ENCODE measurements around the gene MYH9. TPM values are rescaled to one million over a fixed set of nuclear protein-coding genes. Genes with fewer than 3 reads are reported as not detected.

Gene MYH9
- polyA plus RNA-seq, 1 experiment = 338 TPM

DNA sequence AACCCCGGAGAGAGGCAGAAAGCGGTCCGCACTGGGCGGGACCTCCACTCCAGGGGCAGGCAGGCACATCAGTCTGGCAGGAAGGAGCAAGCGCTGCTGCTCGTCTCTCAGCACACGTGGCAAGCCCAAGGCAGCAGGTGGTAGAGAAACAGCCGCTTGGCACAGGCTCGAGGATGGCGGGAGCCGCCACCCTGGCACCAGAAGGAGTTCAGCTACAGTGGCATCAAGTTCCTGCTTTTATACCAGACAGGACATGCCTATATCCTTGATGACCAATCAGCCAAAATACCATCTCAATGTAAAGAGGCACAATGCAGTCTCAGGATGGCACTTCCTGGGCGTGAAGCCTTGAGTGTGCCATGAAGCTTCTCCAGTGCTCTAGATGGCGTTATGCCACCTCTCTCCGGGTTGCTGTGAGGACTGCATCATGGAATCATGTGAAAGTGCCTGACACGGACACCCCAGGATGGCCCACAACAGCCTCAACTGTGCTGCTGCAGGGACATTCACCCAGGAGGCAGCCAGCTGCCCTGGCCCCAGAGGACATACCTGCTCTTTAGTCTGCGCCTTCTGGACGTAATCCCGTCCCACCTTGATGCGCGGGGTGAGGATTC lies 70.0 kb downstream of the MYH9 start:
- ChIA-PET POLR2A (interaction anchor here (0.5 to 0.7 kb wide), 2 partner anchors 10 to 68 kb away, joined by 3 to 4 read pairs; no protein-coding TSS in a partner anchor), CTCF (interaction anchor here (0.9 to 1.0 kb wide), 2 partner anchors 17 to 169 kb away, joined by 3 read pairs; no protein-coding TSS in a partner anchor)
- H3K27me3 ChIP-seq (ENCODE audit: control insufficient read depth, insufficient read depth, low read length) = no peaks in the 10 kb centered on the region
- TF ChIP-seq, protein P1, sequence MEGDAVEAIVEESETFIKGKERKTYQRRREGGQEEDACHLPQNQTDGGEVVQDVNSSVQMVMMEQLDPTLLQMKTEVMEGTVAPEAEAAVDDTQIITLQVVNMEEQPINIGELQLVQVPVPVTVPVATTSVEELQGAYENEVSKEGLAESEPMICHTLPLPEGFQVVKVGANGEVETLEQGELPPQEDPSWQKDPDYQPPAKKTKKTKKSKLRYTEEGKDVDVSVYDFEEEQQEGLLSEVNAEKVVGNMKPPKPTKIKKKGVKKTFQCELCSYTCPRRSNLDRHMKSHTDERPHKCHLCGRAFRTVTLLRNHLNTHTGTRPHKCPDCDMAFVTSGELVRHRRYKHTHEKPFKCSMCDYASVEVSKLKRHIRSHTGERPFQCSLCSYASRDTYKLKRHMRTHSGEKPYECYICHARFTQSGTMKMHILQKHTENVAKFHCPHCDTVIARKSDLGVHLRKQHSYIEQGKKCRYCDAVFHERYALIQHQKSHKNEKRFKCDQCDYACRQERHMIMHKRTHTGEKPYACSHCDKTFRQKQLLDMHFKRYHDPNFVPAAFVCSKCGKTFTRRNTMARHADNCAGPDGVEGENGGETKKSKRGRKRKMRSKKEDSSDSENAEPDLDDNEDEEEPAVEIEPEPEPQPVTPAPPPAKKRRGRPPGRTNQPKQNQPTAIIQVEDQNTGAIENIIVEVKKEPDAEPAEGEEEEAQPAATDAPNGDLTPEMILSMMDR (IDR thresholded peaks at IDR 0.05; ENCODE audit: low read depth, low read length) = no peak
- H3K27ac ChIP-seq (ENCODE audit: low read depth, low read length) = peak overlapping the region; percentile 31
- no peak overlapping the region for H3K4me3 ChIP-seq (ENCODE audit: low read depth, low read length)
- no peak for DNase-seq (ENCODE audit: low read depth, low spot score)
- no peaks in the 10 kb centered on the region for H3K9me3 ChIP-seq (ENCODE audit: control insufficient read depth, insufficient read depth, low read length)

DNA sequence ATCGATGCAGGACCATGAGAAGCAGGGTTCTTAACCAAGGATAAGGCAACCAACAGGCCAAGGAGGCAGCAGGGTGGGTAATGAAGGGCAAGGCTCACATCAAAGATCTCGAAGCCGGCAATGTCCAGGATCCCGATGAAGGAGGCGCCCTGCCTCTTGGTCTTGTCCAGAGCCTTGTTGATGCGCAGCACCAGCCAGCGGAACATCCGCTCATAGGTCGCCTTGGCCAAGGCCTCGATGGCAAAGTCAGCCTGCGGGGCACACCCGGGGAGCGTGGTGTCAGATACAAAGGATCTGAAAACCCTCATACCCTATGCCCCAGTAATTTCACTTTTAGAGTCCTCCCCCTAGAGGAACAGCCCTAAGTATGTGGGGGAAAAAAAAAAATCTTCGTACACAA lies 71.3 kb downstream of the MYH9 start:
- Histone ChIP-seq H3K27ac (ENCODE audit: low read depth, low read length) (no peak overlapping the region), H3K27me3 (ENCODE audit: control insufficient read depth, insufficient read depth, low read length) (no peaks in the 10 kb centered on the region), H3K9me3 (ENCODE audit: control insufficient read depth, insufficient read depth, low read length) (no peaks in the 10 kb centered on the region), H3K4me3 (ENCODE audit: low read depth, low read length) (no peak overlapping the region)
- ChIA-PET POLR2A (interaction anchor here (0.6 kb wide), 1 partner anchor 28 kb away, joined by 5 read pairs; no protein-coding TSS in a partner anchor), CTCF (interaction anchor here (0.7 kb wide), 1 partner anchor 74 kb away, joined by 5 read pairs; no protein-coding TSS in a partner anchor)
- DNase-seq (ENCODE audit: low read depth, low spot score) = no peak
- TF ChIP-seq, protein P1 (IDR thresholded peaks at IDR 0.05; ENCODE audit: low read depth, low read length) = no peak

DNA sequence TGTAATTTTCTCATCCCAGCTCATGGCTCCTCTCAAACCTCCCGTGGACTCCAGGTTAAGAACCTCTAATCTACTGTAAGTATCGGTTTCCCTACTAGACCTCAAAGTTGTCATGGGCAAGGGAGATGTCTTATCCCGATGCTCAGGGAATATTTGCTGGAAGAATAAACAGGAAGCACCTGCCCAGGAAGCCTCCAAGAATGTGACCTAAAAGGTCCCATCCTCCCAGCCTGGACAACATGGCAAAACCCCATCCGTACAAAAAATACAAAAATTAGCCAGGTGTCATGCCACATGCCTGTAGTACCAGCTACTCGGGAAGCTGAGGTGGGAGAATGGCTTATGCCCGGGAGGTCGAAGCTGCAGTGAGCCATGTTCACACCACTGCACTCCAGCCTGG lies 72.4 kb downstream of the MYH9 start:
- H3K4me3 ChIP-seq (ENCODE audit: low read depth, low read length) = no peak overlapping the region
- H3K27ac ChIP-seq (ENCODE audit: low read depth, low read length) = peak overlapping the region; percentile 31
- ChIA-PET POLR2A (interaction anchor here (0.6 to 0.9 kb wide), 2 partner anchors 9 to 105 kb away, joined by 3 to 5 read pairs; no protein-coding TSS in a partner anchor), CTCF (interaction anchor here (1.0 to 1.9 kb wide), 3 partner anchors 14 to 171 kb away, joined by 4 to 9 read pairs (median 5); no protein-coding TSS in a partner anchor)
- H3K27me3 ChIP-seq (ENCODE audit: control insufficient read depth, insufficient read depth, low read length) = no peaks in the 10 kb centered on the region
- no peaks in the 10 kb centered on the region for H3K9me3 ChIP-seq (ENCODE audit: control insufficient read depth, insufficient read depth, low read length)
- DNase-seq (ENCODE audit: low read depth, low spot score) = no peak
- TF ChIP-seq, protein P1 (IDR thresholded peaks at IDR 0.05; ENCODE audit: low read depth, low read length) = no peak

DNA sequence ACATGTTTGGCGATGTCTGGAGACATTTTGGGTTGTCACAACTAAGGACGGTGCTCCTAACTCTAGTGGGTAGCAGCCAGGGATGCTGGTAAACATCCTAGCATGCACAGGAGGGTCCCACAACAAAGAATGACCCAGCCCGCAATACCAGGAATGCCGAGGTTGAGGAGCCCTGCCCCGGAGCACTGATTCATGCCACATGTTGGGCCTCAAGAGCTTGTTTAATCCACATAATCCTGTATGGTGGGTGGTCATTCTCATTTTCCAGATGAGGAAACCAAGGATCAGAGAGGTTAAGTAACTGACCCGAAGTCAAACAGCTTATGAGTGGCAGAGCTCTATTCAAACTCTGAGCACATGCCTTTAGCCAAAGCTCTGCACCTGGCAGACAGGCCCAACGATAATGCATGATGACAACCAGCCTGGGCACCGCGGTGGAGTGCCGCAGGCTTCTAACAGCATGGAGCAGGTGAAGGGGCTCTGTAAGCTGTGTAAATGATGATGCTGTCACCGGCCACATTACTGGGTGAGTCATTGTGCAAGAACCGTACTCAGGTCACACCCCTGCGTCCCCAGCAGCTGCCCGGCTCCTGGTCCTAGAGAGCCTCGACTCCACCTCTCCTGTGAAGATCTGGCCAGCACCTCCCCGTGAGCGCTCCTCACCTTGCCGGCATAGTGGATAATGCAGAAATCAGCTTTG lies 76.2 kb downstream of the MYH9 start:
- CTCF ChIA-PET = interaction anchor here (0.6 to 1.8 kb wide), 2 partner anchors 10 to 159 kb away, joined by 3 to 10 read pairs; no protein-coding TSS in a partner anchor
- POLR2A ChIA-PET = interaction anchor here (0.6 to 2.3 kb wide), 4 partner anchors 10 to 129 kb away, joined by 3 to 9 read pairs (median 5); no protein-coding TSS in a partner anchor
- no peak for DNase-seq (ENCODE audit: low read depth, low spot score)
- Histone ChIP-seq H3K27me3 (ENCODE audit: control insufficient read depth, insufficient read depth, low read length) (no peaks in the 10 kb centered on the region), H3K9me3 (ENCODE audit: control insufficient read depth, insufficient read depth, low read length) (no peaks in the 10 kb centered on the region), H3K27ac (ENCODE audit: low read depth, low read length) (peak overlapping the region; percentile 21), H3K4me3 (ENCODE audit: low read depth, low read length) (no peak overlapping the region)
- TF ChIP-seq, protein P1 (IDR thresholded peaks at IDR 0.05; ENCODE audit: low read depth, low read length) = no peak

DNA sequence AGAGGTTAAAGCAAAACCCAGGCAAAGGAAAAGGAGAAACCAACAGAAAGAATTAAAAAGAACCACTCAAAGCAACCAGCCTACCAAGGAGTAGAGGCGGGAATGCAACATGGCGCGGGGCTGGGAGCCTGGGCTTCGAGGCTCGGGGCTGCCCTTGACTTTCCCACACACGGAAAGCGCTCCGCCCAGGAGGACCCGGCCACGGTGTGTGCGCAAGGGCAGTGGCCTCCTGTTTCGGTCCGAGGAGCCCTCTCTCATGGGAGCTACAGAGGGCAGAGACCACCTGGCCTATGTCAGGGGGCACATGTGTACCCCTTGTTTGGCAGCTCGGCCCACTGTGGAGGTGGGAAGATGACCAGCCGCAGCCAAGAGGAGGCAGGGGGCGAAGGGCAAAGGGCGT lies 78.9 kb downstream of the MYH9 start:
- Histone ChIP-seq H3K9me3 (ENCODE audit: control insufficient read depth, insufficient read depth, low read length) (no peaks in the 10 kb centered on the region; the same call in 1 of the 2 replicates), H3K27me3 (ENCODE audit: control insufficient read depth, insufficient read depth, low read length) (no peaks in the 10 kb centered on the region), H3K4me3 (ENCODE audit: low read depth, low read length) (no peak overlapping the region), H3K27ac (ENCODE audit: low read depth, low read length) (peak overlapping the region; percentile 31)
- CTCF ChIA-PET = no interaction called here
- TF ChIP-seq, protein P1 (IDR thresholded peaks at IDR 0.05; ENCODE audit: low read depth, low read length) = no peak
- POLR2A ChIA-PET = no interaction called here
- no peak for DNase-seq (ENCODE audit: low read depth, low spot score)

All from AG04450 (cell line).